Nucleus accumbens (tissue), 56 donors: ENCODE results near the gene RIN1.
"Not testable (repeated sequence)": the region's sequence is repeated elsewhere in the genome, so short reads cannot be mapped to it uniquely, and the experiment has no call there.

Source experiments
- DNase-seq, 56 donors: peaks; one replicate each; lab custom pipeline; 2025; lab: John Stamatoyannopoulos, UW

The RIN1 gene

GRCh38 chr11:66361502-66361941 lies 25.3 kb upstream of the RIN1 start:
- no peak for DNase-seq

- no peak for DNase-seq
Observed at GRCh38 chr11:66360406-66361073, 24.3 kb upstream of the RIN1 start.

- no peak for DNase-seq
Observed at GRCh38 chr11:66359662-66360087, 23.4 kb upstream of the RIN1 start.

GRCh38 chr11:66350560-66351235 lies 14.5 kb upstream of the RIN1 start:
- DNase-seq: not testable (repeated sequence)

GRCh38 chr11:66349084-66349386 lies 12.8 kb upstream of the RIN1 start:
- DNase-seq: no peak

- peak in 53 of 56 donors; percentile 40 to 88 (median 75) for DNase-seq
Observed at GRCh38 chr11:66347425-66348276, 11.4 kb upstream of the RIN1 start, which contains the start of gene B4GAT1. B4GAT1 (minus strand) TSS chr11:66347629; CDS start chr11:66347545, 84 bp downstream.

- DNase-seq: peak in 2 of 56 donors; percentile 44 to 46
Observed at GRCh38 chr11:66346476-66347424, 10.5 kb upstream of the RIN1 start.

GRCh38 chr11:66345316-66345649 lies 9.0 kb upstream of the RIN1 start:
- no peak for DNase-seq

- DNase-seq: peak; percentile 46 to 99 (median 94)
Observed at GRCh38 chr11:66344550-66345315, 8.5 kb upstream of the RIN1 start, which contains the start of gene BRMS1. BRMS1 (minus strand) TSS chr11:66345104; CDS start chr11:66342234, 2,870 bp downstream.

GRCh38 chr11:66343176-66343575 lies 6.9 kb upstream of the RIN1 start:
- DNase-seq: no peak

GRCh38 chr11:66341502-66342126 lies 5.4 kb upstream of the RIN1 start:
- no peak for DNase-seq

- no peak for DNase-seq
Observed at GRCh38 chr11:66340596-66341501, 4.6 kb upstream of the RIN1 start.

- no peak for DNase-seq
Observed at GRCh38 chr11:66339686-66340483, 3.7 kb upstream of the RIN1 start.

- no peak for DNase-seq
Observed at GRCh38 chr11:66339162-66339675, 3.0 kb upstream of the RIN1 start.

GRCh38 chr11:66338276-66339161 lies 2.3 kb upstream of the RIN1 start:
- no peak for DNase-seq
